GM21528 (cell line): Measurements from ENCODE around the gene RANBP1.
"Not testable (repeated sequence)": the region's sequence is repeated elsewhere in the genome, so short reads cannot be mapped to it uniquely, and the experiment has no call there.

ENCODE experiments used
- ATAC-seq: cut with Tn5 transposase; IDR thresholded peaks from one replicate; pipeline ENCODE4 v1.9.1; 2021; ENCODE audit warnings: mild to moderate bottlenecking, moderate library complexity; ENCODE audit not compliant: unreplicated experiment, low FRiP score

Gene RANBP1

DNA sequence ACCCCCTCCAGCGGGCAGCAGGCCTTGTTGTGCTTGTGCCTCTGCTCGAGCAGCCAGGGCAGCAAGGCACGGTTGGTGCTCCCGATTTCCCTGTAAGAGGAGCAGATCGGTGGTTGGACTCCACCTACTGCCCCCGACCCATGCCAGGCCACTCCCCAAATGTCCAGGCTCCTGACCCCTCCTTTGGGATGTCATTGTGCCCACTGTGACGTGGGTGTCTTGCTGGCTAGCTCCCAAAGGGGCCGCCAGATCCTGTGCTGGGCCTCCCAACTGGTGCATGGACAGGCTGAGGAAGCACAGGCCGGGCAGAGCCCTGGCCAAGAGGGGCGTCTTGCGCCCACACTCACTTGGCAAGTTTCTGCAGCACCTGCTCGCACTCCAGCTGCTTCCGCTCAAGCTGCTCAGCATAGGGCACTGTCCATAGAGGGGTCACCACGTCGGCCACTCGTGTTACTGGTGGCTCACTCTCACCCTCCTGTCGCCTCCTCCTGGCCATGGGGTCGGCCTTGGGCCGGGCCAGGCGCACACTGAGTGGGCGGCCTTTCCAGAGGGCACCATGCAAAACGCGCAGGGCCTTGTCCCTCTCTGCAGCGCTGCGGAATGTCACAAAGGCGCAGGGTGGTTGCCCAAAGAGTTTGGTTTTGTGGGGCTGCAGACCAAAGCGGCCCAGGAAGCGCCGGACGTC is at the start of gene RANBP1:
Gene RANBP1, plus strand, starts transcription at position 414 of the 685 bp plus-strand sequence. Its CDS starts 81 bp downstream, at position 495.
- no peak for ATAC-seq

DNA sequence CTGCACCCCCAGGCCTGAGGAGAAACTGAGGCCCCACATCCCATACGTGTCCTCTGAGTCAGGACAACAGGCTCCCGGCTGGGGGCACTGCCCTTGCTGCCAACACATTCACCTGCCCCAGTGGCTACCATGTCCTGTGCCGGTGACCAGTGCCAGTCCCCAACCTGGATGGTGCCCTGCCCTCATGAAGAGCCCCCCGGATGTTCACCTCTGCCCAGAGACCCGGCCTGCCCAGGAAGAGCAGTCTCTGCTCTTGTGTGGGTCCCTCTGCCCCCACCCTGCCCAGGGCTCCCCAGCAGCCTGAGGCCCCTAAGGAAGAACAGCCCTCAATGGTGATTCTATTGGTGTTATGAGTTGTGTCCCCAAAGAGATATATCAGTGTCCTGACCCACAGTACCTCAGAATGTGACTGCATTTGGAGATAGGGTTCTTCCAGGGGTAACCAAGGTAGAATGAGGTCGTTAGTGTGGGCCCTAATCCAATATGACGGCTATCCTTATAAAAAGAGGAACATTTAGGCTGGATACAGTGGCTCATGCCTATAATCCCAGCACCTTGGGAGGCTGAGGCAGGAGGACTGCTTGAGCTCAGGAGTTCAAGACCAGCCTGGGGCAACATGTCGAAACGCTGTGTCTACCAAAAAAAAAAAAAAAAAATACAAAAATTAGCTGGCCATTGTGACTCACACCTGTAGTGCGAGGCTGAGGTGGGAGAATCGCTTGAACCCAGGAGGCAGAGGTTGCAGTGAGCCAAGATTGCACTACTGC is 49.1 kb upstream of the RANBP1 start:
- ATAC-seq: no peak

DNA sequence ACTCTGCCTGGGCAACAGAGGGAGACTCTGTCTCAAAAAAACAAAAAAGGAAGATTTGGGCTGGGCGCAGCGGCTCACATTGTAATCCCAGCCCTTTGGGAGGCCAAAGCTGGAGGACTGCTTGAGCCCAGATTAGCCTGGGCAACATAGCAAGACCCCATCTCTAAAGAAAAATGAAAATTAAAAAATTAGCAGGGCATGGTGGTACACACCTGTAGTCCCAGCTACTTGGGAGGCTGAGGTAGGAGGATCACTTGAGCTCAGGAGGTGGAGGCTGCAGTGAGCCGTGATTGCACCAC is 48.6 kb upstream of the RANBP1 start:
- not testable (repeated sequence) for ATAC-seq

DNA sequence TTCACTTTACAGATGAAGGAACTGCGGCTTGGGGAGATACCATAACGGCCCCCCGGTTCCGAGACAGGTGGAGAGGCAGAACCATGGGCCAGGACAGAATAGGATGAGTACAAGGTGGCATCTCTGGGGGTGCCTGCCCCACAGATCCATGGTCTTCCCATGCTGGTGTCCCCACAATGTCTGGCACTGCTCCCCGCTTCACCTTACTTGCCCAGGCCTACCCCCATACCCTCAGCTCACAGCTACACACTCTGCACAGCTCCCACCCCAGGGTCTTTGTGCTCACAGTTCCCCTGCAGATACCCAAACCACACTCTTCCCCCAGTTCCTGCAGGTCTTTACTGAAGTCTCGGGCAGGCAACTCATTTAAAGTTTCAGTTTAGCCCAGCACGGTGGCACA is 47.3 kb upstream of the RANBP1 start:
- no peak for ATAC-seq

DNA sequence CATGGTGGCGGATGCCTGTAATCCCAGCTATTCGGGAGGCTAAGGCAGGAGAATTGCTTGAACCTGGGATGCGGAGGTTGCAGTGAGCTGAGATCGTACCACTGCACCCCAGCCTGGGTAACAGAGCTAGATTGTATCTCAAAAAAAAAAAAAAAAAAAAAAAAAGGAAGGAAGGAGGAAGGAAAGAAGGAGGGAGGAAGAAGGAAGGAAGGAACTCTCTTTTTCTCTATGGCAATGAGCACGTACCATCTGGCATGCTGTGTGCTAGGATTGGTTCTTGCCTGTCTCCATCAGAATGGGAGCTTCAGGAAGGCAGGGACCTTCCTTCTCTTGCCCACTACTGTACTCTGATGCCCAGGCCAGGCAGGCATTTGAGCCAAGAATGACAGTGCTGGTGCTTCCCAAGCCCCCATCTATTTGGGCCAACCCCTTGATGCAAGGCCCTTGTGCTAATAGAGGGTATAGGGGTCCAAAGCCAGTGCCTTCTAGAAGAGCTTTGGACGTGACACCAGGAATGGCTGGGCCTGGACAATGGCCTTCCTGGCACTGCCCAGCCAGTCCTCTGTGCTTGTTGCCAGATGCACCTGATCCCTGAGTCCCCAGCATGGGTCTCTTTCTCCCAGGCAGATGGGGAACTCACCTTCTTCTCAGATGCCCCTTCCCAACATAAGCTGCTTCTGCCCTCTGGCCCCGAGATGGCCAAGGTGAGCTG is 46.4 kb upstream of the RANBP1 start:
- ATAC-seq: no peak

DNA sequence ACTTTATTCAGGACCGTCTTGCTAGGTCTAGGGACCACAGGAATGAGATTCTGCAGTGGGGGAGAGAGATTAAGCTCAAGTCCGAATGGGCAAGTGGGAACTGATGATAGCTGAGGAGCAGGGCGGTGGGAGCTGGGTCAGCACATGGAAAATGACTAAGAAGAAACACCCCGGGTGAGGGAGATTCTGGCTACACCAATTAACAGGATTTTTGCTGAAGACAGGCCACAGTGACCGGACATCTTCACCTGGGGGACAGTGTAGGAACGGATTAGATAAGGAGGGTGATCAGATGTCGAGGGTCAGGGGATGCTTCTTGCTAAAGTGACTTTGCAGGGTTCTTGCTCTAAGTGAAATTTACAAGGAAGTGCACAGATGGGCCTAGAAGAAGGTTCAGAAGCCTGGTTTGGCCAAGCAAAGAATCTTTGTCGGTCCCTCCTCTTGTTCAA is 44.4 kb upstream of the RANBP1 start:
- ATAC-seq: no peak

DNA sequence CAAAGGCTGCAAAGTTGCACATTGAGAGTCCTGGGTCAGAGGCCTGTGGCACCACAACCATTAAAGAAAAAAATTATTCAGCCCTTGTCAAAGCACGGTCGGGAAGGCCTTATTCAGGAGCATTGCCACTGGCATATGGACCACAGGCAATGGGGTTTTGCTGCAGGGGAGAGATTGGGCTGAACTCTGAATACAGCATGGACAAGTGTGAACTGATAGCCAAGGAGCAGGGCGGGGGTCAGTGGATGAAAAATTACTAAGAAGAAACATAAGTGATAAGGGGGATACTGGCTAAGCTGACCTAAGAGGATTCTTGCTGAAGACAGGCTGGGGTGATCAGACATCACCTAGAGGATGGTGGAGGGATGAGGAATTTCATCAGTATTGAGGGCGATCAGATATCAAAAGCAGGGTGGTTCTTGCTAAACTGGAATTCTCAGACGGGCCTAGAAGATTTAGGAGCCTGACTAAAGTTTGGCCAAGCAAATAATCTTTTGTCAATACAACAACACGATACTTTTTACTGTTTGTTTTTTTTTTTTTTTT is 39.2 kb upstream of the RANBP1 start:
- no peak for ATAC-seq

DNA sequence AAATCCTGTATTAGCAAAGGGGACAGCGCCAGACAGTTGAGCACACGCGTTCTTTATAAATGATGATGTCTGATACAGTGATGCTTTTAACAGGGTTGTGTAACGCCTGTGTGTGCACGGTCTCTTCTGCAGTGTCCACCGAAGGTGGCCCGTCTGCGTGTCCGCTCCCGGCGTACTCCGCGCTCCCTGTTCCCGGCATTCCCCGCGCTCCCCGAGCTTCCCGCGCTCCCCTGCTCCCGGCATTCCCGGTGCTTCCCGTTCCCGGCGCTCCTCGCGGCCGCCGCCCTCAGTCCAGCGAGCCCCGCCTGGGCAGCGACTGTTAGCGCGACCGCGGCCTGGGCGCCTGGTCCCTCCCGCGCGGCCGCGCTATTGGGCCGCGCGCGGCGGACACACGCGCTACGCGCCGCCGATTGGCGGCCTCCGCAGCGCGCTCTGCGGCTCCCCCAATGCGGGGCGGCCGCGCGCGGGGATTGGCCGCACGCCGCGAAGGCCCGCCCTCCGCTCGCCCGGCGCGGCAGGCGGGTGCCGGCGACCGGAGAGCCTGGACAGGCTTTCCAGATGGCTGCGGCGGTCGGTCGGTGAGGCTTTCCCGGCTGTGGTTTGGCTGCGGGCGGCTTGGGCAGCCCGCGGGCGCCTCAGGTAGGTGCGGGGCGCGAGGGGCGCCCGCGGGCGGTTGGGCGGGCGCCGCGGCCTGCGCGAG is 36.0 kb upstream of the RANBP1 start, which contains the start of gene DGCR8:
Gene DGCR8, plus strand, starts transcription at position 497 of the 700 bp plus-strand sequence. CDS start 5,723 bp downstream, outside the sequence.
- peak; percentile 75 for ATAC-seq

DNA sequence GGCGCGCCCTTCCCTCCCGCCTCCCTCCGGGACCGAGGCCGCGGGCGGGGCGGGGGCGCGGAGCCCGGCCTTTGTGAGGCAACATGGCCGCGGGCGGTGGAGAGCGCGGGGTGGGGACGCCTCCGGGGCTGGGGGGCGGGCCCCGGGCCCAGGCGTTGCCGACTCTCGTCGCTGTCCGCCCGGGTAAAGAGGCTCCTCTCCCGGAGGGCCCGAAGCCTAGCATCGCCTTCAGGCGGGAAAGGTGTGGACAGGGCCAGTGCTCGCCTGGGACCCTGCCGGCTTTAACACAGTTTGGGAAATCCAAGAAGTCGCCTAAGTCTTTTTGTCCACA is 35.5 kb upstream of the RANBP1 start:
- ATAC-seq: peak; percentile 49

DNA sequence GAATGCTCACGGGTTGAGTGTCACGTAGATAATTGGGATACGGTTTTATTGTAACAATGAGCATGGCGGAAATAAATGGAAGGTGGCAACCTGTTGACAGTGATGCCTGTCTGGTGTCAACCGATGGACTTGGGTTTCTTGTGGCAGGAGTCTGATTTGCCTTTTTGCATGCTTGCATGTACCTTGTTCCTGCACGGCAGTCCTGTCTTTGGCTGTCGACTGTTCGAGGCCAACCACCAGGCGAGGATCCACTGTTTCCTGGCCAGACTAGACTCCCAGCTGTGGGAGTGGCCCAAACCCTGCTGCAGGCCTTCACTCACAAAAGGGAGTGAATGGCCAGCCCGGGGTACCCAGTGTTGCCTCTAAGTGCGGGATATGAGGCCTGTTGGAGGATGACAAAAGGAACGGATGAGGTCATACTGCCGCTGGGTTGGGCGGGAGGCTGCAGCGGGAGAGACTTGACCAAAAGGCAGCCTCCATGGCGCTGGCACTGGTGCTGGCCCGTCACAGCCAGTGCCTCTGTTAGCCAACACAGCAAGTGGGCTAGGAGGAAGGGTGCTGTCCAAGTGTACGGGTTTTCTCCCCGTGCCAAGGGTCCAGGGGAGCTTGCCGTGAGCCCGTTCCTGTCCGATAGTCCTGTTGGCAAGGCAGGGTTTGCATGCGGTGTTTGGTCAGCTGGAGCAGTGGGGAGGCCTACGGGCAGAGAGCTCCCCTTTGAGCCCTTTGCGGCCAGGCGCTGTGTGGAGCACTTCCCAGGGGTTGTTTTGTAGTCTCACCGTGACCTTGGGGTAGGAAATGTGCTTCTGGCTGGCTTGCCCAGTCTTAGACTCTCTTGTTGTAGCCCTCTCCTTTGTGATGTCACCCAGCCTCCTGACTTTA is 34.9 kb upstream of the RANBP1 start:
- ATAC-seq: no peak

DNA sequence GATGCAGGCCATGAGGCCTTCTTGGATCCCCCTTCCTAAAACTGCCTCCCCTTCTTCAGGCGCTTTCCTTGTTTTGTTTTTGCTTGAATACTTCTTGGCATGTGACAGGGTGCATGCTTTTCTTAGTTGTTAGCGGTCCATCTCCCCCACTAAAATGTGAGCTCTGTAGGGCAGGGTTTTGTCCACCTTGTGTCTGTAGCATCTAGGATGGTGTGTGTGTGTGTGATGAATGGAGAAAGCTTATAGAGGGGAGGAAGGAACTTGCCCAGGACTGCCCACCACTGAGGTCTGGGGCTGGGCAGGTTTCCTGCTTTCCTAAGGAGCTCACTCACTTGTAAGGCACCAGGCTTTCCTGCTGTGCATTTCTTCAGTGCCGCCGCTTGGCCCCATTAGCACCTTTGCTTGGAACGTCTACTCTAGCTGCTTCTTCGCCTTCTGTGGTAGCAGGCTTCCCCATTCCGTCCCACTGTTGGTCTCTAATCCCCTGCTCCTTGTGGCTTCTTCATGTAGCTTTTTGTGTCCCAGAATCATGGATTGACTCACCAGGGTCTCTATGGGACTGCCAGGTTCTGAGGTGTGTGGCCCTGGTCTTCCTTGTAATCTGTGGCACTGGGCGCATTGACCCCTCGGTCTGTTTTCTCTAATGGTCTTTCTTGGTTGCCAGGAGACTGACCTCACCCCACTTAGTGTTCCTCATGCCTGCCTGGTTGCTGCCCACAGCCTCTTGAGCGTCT is 32.6 kb upstream of the RANBP1 start:
- ATAC-seq: no peak

DNA sequence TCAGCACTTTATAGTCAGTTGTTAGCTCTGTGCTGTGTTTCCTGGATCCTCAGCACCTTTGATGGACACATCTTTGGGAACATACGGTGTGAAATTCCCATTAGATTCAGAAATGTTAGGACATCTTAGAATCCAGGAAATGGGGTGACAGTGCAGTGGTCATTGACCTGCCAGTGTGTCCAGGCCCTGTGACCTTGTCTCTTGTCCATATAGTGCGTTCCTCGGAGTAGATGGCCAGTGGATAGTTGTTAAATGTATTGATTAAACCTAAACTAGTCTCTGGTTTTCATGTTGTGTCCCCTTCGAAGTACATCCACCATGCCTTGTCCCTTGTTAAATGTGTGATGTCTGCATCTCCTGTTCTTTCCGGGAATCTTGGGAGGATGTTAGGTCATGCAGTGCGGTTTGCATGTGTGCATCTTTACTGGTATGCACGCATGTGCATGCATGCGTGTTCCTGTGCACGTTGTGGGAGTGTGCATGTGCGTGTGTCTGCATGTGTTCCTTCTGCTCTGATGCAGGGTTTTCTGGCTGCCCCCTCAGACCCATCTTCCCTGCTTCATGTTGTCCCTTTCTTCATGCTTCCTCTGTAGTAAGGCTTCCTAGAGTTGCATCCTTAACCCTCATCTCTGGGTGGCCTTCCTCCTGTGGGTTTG is 31.9 kb upstream of the RANBP1 start:
- ATAC-seq: no peak

DNA sequence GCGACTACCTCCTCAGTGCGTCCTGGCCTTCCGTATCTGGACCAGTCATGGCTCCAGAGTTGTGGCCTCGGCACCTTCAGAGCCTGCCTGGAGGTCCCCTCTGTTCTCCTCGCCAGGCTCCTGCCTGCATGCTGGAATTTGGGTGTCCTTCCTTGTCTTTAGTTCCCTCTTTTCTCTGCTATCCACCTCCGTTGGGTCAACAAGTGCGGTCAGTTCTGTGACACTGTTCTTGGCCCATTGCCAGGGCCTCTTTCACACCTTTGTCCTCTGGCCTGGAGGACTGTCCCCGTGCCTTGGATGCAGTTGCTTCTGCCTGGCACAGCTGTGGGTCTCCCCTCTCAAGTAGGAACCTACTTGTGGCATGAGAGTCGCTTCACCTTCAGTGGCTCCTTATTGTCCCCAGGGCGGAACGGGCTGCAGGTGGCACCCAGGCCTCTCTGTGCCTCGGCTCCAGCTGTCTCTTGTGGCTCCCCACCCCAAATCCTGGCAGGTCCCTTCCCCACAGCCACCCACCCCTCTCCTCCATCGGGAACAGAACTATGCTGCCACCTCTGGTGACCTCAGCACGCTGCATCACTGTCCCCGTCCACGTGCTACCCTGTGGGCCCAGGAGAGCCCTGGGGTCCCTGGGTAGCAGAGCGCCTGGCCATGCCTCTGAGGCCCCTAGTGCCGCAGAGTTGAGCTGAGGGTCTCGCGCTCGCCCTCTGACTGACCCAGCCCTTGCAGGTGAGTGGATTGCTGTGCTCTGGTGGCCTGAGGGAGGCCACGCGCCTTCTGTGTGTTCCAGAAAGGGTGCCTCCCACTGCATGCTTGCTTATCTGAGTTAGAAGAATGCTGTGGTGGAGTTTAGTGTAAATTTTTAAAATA is 31.1 kb upstream of the RANBP1 start:
- ATAC-seq: no peak

DNA sequence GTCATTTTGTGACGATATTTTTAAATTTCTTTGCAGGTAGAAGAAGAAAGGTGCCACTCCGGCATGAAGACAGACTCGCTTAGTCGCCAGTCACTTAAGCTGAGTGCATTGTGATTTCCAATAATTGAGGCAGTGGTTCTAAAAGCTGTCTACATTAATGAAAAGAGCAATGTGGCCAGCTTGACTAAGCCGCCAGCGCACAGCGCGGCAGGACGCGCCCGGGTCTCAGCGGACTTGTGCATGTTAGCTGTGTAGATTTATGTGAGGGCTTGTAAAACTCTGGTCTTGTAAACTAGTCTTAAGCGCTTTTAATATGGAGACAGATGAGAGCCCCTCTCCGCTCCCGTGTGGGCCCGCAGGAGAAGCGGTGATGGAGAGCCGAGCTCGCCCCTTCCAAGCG is 30.3 kb upstream of the RANBP1 start:
- no peak for ATAC-seq

DNA sequence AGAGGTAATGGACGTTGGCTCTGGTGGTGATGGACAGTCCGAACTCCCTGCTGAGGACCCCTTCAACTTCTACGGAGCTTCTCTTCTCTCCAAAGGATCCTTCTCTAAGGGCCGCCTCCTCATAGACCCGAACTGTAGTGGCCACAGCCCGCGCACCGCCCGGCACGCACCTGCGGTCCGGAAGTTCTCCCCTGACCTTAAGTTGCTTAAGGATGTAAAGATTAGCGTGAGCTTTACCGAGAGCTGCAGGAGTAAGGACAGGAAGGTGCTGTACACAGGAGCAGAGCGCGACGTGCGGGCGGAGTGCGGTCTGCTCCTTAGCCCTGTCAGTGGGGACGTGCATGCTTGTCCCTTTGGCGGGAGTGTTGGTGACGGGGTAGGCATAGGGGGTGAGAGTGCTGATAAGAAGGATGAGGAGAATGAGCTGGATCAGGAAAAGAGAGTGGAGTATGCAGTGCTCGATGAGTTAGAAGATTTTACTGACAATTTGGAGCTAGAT is 29.8 kb upstream of the RANBP1 start:
- no peak for ATAC-seq

DNA sequence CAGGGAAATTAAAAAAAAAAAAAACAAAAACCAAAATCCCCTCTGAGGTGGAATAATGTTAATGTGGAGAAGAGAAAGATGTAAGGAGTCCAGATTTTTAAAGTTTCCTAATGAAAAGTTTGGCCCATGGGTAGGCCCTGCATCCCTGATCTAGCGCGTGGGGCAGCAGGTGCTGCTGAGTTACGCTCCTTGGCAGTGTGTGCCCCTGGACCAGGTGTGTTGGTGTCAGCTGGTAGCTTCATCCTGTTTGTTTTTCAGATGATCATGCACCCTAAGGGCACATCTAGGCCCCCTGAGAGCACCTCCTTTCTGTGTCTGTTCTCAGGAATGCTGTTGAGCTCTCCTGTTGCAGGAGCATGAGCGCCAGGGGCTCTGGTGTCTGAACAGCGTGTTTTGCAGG is 29.1 kb upstream of the RANBP1 start:
- ATAC-seq: no peak
